GM12864 (cell line): ENCODE data around the gene PPARGC1A.

Source experiments
- DNase-seq: peaks from one replicate; pipeline ENCODE4 v3.0.0-alpha.2; 2011; ENCODE audit warnings: low read depth
- H3K4me3 ChIP-seq: 2 replicates; pipeline ENCODE4 v1.5.1; 2011; ENCODE audit warnings: mild to moderate bottlenecking, low read depth, low read length, control low read depth
- TF ChIP-seq, protein P1 (sequence below): IDR thresholded peaks from 2 replicates; pipeline ENCODE4 v1.5.1; 2011; ENCODE audit warnings: low read depth, mild to moderate bottlenecking, moderate library complexity, low read length, control low read depth, inconsistent platforms; ENCODE audit errors: missing control alignments

PPARGC1A gene

DNA sequence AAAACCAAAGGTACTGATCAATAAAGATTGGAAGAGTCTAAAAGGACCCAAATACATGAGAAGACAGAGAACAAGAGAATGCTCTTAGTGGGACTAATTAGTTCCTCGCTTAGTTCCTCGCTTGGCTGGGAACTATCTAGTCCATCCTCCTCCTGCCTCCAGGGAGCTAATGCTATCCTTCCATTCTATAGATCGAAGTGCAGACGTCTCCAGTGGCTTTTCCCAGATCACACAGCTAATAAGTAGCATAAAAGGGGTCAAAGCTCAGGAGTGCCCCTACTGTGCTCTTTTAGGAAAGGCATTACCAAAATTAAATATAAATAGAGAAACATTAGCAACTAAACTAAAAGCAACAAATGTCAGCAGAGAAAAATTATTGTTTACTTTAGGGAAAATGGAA, 42.3 kb upstream of the PPARGC1A start:
- no peak for DNase-seq
- TF ChIP-seq, protein P1, sequence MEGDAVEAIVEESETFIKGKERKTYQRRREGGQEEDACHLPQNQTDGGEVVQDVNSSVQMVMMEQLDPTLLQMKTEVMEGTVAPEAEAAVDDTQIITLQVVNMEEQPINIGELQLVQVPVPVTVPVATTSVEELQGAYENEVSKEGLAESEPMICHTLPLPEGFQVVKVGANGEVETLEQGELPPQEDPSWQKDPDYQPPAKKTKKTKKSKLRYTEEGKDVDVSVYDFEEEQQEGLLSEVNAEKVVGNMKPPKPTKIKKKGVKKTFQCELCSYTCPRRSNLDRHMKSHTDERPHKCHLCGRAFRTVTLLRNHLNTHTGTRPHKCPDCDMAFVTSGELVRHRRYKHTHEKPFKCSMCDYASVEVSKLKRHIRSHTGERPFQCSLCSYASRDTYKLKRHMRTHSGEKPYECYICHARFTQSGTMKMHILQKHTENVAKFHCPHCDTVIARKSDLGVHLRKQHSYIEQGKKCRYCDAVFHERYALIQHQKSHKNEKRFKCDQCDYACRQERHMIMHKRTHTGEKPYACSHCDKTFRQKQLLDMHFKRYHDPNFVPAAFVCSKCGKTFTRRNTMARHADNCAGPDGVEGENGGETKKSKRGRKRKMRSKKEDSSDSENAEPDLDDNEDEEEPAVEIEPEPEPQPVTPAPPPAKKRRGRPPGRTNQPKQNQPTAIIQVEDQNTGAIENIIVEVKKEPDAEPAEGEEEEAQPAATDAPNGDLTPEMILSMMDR = no peak
- no peak overlapping the region for H3K4me3 ChIP-seq

DNA sequence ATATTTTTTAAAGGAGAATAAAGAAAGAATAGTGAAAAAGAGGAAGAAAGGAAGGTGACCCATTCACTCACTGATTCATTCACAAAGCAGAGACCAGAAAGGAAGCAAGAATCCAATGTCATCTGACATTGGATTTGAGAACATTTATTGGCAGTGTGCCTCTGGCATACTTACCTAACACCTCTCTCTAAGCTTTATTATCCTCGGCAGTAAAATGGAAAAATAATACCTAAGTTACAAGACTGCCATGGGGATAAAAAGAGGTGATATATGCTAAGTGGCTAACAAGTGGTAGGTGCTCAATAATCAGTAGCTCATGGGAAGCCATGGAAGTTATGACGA, 41.6 kb upstream of the PPARGC1A start:
- no peak overlapping the region for H3K4me3 ChIP-seq
- DNase-seq = no peak
- TF ChIP-seq, protein P1 = no peak

DNA sequence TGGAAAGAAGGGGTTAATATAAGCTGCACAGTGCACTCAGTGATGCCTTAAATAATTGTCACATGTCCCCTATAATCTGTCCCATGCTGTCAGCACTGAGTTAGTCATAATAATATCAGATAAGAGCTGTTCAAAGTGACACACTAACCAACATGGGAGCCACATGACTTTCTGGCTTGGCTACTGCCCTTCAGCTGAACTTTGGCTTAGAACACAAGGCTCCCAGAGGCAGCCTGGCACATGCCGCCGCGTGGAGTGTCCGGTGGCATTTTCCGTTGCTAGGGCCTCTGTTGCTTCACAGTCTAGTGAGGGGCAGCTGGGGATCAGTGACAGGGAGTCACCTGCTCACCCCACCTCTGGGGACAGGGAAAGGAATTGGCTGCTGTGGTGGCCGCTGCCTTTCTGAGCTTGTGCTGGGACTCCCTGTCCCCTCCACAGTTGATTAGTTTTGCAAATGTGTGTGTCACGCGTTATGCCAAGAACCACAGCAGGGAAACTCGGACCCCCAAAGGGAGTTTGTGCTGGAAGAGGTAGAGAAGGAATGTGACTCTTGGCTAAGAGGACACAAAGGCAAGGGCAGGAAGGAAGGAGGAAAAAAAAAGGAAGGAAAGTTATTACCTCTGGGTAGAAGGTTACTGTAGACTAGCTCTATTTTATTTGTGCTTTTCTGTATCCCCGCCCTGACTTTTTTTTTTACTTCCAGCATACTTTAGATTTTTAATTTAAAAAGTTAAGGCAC, 41.1 kb upstream of the PPARGC1A start:
- no peak overlapping the region for H3K4me3 ChIP-seq
- DNase-seq = no peak
- TF ChIP-seq, protein P1 = no peak

DNA sequence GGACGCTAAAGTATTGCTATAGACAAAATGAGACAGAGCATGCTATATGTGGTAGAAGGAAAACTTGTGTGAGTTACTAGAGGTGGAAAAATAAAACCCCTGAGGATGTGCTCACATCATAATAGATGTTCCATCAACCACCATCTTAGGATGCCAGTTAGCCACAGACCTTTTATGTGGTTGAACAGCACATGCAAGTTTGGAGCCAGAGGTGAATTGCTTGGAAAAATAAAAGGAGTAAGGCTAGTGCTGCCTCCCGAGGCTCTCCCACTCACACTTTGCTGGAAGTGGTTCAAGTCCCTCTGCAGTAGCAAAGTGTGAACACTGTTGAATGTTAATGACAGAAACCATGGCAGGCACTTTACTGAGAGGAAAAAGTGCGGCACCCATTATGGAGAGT, 39.4 kb upstream of the PPARGC1A start:
- DNase-seq = no peak
- H3K4me3 ChIP-seq = no peak overlapping the region
- TF ChIP-seq, protein P1 = no peak

DNA sequence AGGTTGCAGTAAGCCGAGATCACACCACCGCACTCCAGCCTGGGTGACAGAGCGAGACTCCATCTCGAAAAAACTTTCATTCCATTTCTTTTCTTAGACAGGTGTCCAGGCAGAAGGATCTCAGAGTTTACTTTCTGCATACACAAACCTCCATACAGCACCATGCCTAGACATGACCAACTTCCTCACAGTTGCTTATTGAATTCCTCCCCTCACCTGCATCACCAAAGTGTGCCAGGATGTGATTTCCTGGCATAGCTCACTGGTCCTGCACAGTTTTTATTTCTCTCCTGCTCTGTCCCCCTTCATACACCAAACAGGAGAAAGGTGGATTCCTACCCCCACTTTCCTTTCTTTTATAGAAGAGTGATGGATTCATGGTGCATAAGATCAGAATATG, 34.7 kb upstream of the PPARGC1A start:
- no peak overlapping the region for H3K4me3 ChIP-seq
- TF ChIP-seq, protein P1 = no peak
- no peak for DNase-seq

DNA sequence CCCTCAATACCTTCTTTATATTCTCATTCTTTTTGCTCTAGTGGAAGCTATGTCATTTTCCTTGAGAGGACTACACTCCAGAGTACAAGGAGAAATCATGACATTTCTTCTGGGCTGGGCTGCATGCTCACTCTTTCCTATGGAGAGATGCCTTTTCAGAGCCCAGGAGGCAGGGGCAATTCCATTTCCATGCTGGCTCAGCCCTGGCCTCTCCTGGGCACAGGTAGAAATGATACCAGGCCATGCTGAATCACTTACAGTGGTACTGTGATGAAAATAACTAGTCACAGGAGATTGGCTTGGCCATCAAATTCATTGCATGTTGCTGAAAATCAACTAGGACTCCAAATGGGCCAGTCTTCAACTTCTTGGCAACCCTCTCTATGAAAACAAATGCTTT, 34.0 kb upstream of the PPARGC1A start:
- no peak overlapping the region for H3K4me3 ChIP-seq
- TF ChIP-seq, protein P1 = no peak
- DNase-seq = no peak

DNA sequence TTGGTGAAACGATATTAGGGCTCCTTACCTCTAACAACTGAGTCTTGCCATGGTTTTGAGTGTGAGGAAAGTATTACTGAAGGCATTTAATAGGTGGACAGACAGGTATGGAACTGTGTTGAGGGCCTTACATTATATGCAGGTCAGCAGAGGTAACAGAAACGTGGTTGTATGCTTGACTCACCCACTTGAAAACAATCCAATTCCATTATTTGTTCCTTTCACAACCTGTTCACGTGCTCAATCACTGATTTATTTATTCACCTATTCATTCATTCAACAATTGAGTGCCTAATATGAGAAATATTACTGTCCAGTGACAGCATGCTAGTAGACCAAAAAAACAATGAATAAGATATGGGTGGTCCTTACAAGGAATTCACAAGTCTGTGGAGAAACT, 33.3 kb upstream of the PPARGC1A start:
- no peak for DNase-seq
- TF ChIP-seq, protein P1 = no peak
- H3K4me3 ChIP-seq = no peak overlapping the region
